Skin of body (tissue), 2 donors: ENCODE measurements around the gene PPP1R12A. TPM values are rescaled to one million over a fixed set of nuclear protein-coding genes. Genes with fewer than 3 reads are reported as not detected.
"Not testable (repeated sequence)": the region's sequence is repeated elsewhere in the genome, so short reads cannot be mapped to it uniquely, and the experiment has no call there.

ENCODE experiments used
- DNase-seq: peaks from one replicate; lab custom pipeline; 2025; lab: John Stamatoyannopoulos, UW
- total RNA-seq: library from RNA; depleted of rRNA; stranded (reverse); fragments of >200 nt; gene quantifications from one replicate; pipeline ENCODE4 v1.2.3, GENCODE V29; 2014

Gene PPP1R12A
- total RNA-seq, 1 donor from 2014 or later: 169 TPM

GRCh38 chr12:79842630-79843029 lies 92.3 kb downstream of the PPP1R12A start:
- no peak for DNase-seq

- DNase-seq: no peak
Observed at GRCh38 chr12:79841878-79842265, 93.0 kb downstream of the PPP1R12A start.

GRCh38 chr12:79841248-79841877 lies 93.5 kb downstream of the PPP1R12A start:
- DNase-seq: no peak

- DNase-seq: no peak
Observed at GRCh38 chr12:79838359-79838758, 96.5 kb downstream of the PPP1R12A start.

- no peak for DNase-seq
Observed at GRCh38 chr12:79837575-79837974, 97.3 kb downstream of the PPP1R12A start.

GRCh38 chr12:79835377-79835843 lies 99.5 kb downstream of the PPP1R12A start:
- no peak for DNase-seq

- DNase-seq: no peak
Observed at GRCh38 chr12:79834712-79835376, 100.1 kb downstream of the PPP1R12A start.

- DNase-seq: no peak
Observed at GRCh38 chr12:79830440-79830839, 104.5 kb downstream of the PPP1R12A start.

- DNase-seq: no peak
Observed at GRCh38 chr12:79828924-79829323, 106.0 kb downstream of the PPP1R12A start.

- DNase-seq: no peak
Observed at GRCh38 chr12:79827484-79827883, 107.4 kb downstream of the PPP1R12A start.

GRCh38 chr12:79826267-79827128 lies 108.4 kb downstream of the PPP1R12A start:
- DNase-seq: no peak

- DNase-seq: no peak
Observed at GRCh38 chr12:79822475-79822874, 112.4 kb downstream of the PPP1R12A start.

GRCh38 chr12:79818856-79819255 lies 116.0 kb downstream of the PPP1R12A start:
- DNase-seq: no peak

GRCh38 chr12:79784366-79785065 lies 150.4 kb downstream of the PPP1R12A start:
- not testable (repeated sequence) for DNase-seq

GRCh38 chr12:79782172-79782900 lies 152.6 kb downstream of the PPP1R12A start:
- no peak for DNase-seq

- no peak for DNase-seq
Observed at GRCh38 chr12:79778802-79779448, 156.0 kb downstream of the PPP1R12A start.

- no peak for DNase-seq
Observed at GRCh38 chr12:79776111-79776510, 158.8 kb downstream of the PPP1R12A start.

- no peak for DNase-seq
Observed at GRCh38 chr12:79775355-79776027, 159.4 kb downstream of the PPP1R12A start.

GRCh38 chr12:79773896-79774295 lies 161.0 kb downstream of the PPP1R12A start:
- no peak for DNase-seq
